Jurkat, Clone E6-1 (cell line): ENCODE data around the gene WNT7A.

Experiments
- DNase-seq: peaks from one replicate; pipeline ENCODE4 v3.0.0-alpha.2; 2011; ENCODE audit warnings: low read depth, low spot score
- H3K4me3 ChIP-seq: 2 replicates; pipeline ENCODE4 v1.5.1; 2011; ENCODE audit warnings: mild to moderate bottlenecking, low read length, control low read depth, moderate library complexity

Gene WNT7A

DNA sequence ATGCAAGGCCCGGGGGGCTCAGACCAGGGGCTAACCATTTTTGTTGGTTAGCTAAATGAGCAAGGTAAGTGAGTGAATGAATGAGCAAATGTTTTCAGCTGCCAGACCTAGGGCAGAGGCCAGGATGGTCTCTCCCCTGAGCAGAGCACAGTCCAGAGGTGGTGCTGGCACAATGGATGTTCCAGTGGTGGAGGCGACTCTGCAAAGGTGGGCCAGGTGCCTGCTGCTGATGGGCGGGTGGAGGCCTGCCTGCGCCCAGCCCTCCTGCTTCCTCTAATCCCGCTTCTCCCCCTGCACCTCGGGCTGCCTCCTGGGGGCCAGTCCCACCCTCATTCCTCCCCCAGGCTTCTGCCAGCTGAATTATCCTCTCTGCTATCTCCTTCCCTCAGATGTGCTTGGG, 112.8 kb downstream of the WNT7A start:
- DNase-seq, result no peak
- no peak overlapping the region for H3K4me3 ChIP-seq
